Left ventricle myocardium inferior (tissue), 1 donor: Measurements from ENCODE around the gene LRMDA. TPM values are rescaled to one million over a fixed set of nuclear protein-coding genes. Genes with fewer than 3 reads are reported as not detected.

Experiments
- DNase-seq: peaks from one replicate; pipeline ENCODE4 v3.0.0-alpha.2; 2020
- H3K27ac ChIP-seq: fragments of 200-600 bp; replicated peaks from 2 replicates; pipeline ENCODE4 v1.8.0; 2021
- H3K27me3 ChIP-seq: fragments of 200-600 bp; 2 replicates; pipeline ENCODE4 v1.8.0; 2021; ENCODE audit warnings: low read depth
- H3K36me3 ChIP-seq: fragments of 200-600 bp; 2 replicates; pipeline ENCODE4 v1.8.0; 2021
- H3K4me1 ChIP-seq: fragments of 200-600 bp; 2 replicates; pipeline ENCODE4 v1.8.0; 2021
- H3K4me3 ChIP-seq: fragments of 200-600 bp; 2 replicates; pipeline ENCODE4 v1.8.0; 2021; ENCODE audit warnings: mild to moderate bottlenecking, moderate library complexity
- H3K9me3 ChIP-seq: fragments of 200-600 bp; replicated peaks from 2 replicates; pipeline ENCODE4 v1.8.0; 2021
- intact Hi-C: fragments of 100-400 bp; cut with micrococcal nuclease; formaldehyde crosslinking; loops from one replicate; pipeline ENCODE4 v1.11.0; 2022
- total RNA-seq: library from RNA; stranded (reverse); fragmentation: NEBNext Ultra II Directional; extraction: Animal tissue kit (Norgen Biotek cat#: 25700); gene quantifications from one replicate; pipeline ENCODE4 v1.2.1, GENCODE V29; 2021
- TF ChIP-seq, protein P1 (sequence below): fragments of 200-600 bp; IDR thresholded peaks from 2 replicates; pipeline ENCODE4 v1.8.0; 2021; ENCODE audit warnings: antibody characterized with exemption, mild to moderate bottlenecking, borderline replicate concordance
- donor health status: DM: no; HTN: yes; CAD: no; lungs with severe emphysema.

Gene LRMDA
- total RNA-seq, 1 donor from 2014 or later, result 18.7 TPM

DNA sequence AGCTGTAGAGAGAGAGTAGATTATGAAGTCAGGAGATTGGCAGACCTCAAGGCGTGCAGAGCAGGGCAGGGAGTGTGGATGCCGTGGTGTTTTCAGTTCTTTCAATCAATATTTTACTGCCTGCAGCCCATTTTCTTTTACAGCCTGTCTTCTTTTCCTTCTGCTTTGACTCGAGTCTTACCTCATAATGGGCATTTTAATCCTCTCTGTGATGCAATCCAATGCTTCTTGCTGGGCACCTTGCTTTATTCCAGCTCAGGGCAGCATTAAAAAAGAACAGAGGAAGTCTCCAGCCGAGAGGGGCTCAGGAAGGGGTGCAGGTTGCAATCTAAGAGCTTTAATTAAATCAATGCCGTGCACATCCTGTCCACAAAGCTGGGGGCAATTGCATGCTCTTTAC is 839.0 kb downstream of the LRMDA start:
- Histone ChIP-seq H3K27me3 (no peaks in the 10 kb centered on the region), H3K4me3 (no peak overlapping the region), H3K27ac (no peak overlapping the region), H3K9me3 (peaks cover 30% of the 10 kb centered on the region), H3K36me3 (peaks cover 8% of the 10 kb centered on the region), H3K4me1 (no peaks in the 10 kb centered on the region)
- intact Hi-C loops, result no loop called here
- DNase-seq, result no peak
- TF ChIP-seq, protein P1, sequence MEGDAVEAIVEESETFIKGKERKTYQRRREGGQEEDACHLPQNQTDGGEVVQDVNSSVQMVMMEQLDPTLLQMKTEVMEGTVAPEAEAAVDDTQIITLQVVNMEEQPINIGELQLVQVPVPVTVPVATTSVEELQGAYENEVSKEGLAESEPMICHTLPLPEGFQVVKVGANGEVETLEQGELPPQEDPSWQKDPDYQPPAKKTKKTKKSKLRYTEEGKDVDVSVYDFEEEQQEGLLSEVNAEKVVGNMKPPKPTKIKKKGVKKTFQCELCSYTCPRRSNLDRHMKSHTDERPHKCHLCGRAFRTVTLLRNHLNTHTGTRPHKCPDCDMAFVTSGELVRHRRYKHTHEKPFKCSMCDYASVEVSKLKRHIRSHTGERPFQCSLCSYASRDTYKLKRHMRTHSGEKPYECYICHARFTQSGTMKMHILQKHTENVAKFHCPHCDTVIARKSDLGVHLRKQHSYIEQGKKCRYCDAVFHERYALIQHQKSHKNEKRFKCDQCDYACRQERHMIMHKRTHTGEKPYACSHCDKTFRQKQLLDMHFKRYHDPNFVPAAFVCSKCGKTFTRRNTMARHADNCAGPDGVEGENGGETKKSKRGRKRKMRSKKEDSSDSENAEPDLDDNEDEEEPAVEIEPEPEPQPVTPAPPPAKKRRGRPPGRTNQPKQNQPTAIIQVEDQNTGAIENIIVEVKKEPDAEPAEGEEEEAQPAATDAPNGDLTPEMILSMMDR, result no peak

DNA sequence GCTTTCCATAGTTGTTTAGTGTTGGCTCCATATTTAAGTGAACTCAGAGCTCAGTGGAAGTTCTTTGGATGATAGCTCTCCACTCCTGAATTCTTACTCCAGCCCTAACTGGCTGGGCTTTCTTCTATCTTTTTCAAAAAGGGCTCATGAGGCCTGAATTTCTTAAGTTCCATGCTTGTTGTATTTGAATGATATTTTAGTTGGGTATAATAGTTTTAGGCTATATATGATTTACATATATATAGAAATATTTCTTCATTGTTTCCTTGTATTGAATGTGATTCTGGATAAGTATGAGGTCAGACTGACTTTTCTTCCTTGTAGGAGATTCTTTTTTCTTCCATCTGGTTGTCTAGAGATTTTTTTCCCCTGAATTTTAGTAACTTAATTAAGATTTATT is 843.5 kb downstream of the LRMDA start:
- Histone ChIP-seq H3K4me3 (no peak overlapping the region), H3K27me3 (no peaks in the 10 kb centered on the region), H3K36me3 (peaks cover 19% of the 10 kb centered on the region), H3K27ac (no peak overlapping the region), H3K9me3 (peaks cover 42% of the 10 kb centered on the region), H3K4me1 (peaks cover 5% of the 10 kb centered on the region)
- DNase-seq, result no peak
- intact Hi-C loops, result no loop called here
- TF ChIP-seq, protein P1, result no peak

DNA sequence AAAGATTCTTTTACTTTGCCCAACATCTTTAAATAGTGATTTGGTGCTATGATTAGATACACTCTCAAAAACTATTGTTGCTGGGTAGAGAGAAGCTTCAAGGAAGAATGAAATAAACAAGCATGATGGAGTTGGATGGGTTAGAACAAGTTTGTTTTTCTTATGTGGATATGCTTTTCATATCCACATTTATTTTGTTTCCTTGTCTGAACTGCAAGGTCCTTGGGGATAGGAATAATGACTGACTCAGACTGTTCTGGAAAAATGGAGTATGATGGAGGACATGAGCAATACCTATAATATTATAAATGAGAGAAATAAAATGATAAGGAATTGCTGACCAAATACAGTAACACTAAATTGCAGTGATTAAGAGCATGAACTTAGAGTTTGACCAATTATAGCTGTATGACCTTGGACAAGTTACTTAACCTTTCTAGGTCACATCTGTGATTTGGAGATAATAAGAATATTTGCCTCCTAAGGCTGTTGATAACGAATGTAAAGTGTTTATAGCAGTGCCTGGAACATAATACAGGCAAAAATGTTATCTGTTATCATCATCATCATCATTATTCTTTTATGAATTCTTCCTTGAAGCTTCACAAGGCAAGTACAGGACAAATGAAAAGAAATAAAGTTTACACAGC is 847.5 kb downstream of the LRMDA start:
- Histone ChIP-seq H3K36me3 (peaks cover 19% of the 10 kb centered on the region), H3K4me3 (no peak overlapping the region), H3K4me1 (peaks cover 5% of the 10 kb centered on the region), H3K9me3 (peaks cover 27% of the 10 kb centered on the region), H3K27ac (no peak overlapping the region), H3K27me3 (no peaks in the 10 kb centered on the region)
- no peak for DNase-seq
- TF ChIP-seq, protein P1, result no peak
- intact Hi-C loops, result no loop called here

DNA sequence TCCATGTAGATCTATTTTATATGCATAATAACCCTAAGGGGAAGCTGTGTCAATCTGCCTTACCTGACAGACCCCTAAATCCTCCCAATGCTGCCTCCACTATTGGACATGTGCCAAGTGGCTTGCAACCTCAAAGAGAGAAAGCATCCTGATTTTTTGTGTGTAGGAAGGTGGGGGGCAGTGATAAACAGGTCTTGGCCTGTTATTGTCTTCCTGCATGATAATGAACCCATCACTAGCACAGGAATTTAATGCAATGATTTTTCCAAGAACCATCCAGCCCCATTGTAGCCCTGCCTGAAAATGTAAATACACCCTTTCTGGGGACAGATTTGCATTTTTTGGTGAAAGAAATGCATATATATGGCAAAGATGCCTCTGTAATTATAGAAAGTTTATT is 850.2 kb downstream of the LRMDA start:
- Histone ChIP-seq H3K27me3 (no peaks in the 10 kb centered on the region), H3K27ac (no peak overlapping the region), H3K9me3 (no peaks in the 10 kb centered on the region), H3K36me3 (no peaks in the 10 kb centered on the region), H3K4me3 (no peak overlapping the region), H3K4me1 (peaks cover 5% of the 10 kb centered on the region)
- intact Hi-C loops, result no loop called here
- TF ChIP-seq, protein P1, result no peak
- no peak for DNase-seq

DNA sequence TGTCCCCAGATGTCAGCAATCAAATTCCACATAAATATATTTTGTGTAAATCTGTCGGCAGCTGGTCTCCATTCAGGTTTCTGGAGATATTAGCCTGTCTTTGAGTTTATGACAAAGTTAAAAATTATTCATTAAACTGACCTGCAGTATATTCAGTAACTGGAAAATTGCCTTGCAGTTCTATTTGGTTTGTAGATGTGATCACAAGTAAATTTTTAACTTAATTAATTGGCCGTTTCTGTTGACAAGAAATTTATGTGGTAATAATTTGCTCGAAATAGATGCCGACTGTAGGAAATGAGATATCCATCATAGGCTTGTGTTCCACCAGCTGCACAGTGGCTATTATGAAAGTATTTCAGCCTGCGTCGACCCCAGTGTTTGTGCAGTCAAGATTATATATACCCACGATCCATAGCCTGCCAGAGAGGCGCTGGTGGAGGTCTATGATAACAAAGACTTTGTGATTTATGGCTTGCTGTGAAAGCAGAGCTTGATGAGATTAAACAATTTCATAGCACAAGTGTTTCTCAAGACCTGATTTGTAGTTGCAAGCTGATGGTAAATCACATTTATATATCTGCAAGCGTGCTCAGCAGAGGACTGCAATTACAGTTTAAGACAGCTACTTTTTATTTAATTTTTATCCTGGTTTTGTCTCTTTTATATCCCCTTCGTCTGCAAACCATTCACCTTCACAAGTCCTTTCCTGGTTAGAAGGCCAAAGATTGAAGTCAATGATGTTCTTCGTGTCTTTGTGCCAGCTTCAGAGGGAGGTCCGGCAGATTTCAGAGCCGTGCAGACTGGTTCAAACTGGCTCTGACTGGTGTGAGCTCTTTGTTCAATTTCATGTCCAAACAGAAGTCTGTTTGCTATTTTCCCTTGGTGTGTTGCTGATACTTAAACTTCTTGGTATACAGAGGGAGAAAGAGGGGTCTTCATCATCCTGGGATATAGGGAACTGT is 850.9 kb downstream of the LRMDA start:
- intact Hi-C loops, result no loop called here
- Histone ChIP-seq H3K36me3 (no peaks in the 10 kb centered on the region), H3K4me3 (no peak overlapping the region), H3K4me1 (peaks cover 5% of the 10 kb centered on the region), H3K27ac (no peak overlapping the region), H3K9me3 (no peaks in the 10 kb centered on the region), H3K27me3 (no peaks in the 10 kb centered on the region)
- TF ChIP-seq, protein P1, result no peak
- no peak for DNase-seq
